KOPT-K1 (cell line): Measurements from ENCODE around the gene INHA.
A peak's percentile ranks its signal among the peaks of the same experiment; 100 is the strongest.

ENCODE experiments used
- H3K27ac ChIP-seq: fragments of 200-600 bp; sonication (generic); 2 replicates; pipeline ENCODE4 v1.5.1; 2016; ENCODE audit warnings: antibody characterized with exemption, mild to moderate bottlenecking, low read depth, low read length; ENCODE audit not compliant: poor library complexity, severe bottlenecking
- H3K36me3 ChIP-seq: fragments of 200-600 bp; sonication (generic); 2 replicates; pipeline ENCODE4 v1.5.1; 2017; ENCODE audit warnings: antibody characterized with exemption, mild to moderate bottlenecking, low read length, moderate library complexity; ENCODE audit not compliant: insufficient read depth
- H3K9me3 ChIP-seq: fragments of 200-600 bp; sonication (generic); 2 replicates; pipeline ENCODE4 v1.5.1; 2017; ENCODE audit warnings: antibody characterized with exemption, low read length, mild to moderate bottlenecking; ENCODE audit not compliant: insufficient read depth, poor library complexity, severe bottlenecking

Gene INHA

DNA sequence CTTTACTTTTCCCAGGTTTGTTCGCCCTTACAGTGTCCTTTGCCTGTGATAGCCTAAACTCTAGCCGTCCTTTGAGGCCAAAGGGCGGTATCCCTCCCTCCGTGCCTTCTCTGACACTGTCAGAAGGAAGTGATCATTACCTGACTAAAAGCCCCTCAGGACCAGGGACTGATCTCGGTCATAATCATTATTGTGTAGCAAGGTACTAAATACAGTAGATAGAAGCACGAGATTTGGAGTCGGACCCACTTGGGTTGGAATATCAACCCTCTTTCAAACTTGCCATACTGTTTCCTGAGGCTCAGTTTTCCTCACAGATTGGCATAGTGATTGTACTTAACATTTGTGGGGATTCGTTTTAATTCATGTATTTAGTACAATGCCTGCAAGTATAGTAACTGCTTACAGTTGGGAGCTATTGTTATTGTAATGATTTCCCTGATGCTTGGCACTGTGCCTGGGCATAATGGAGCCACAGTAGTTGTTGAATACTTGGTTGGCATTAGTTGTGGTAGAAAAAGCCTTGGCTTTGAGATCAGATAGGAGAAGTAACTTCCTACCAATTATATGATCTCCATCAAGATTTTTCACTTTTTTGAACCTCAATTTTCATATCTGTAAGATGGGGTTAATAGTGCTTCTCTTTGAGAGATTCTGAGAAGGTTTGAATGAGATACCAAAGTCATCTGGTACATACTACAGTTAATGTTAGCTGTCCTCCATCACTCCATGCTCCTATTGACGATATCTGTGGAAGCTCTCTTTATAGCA is 26.4 kb downstream of the INHA start:
- H3K9me3 ChIP-seq, result no peaks in the 10 kb centered on the region
- peaks cover 18% of the 10 kb centered on the region; the same call in 1 of the 2 replicates for H3K36me3 ChIP-seq
- H3K27ac ChIP-seq, result peak overlapping the region; percentile 82

DNA sequence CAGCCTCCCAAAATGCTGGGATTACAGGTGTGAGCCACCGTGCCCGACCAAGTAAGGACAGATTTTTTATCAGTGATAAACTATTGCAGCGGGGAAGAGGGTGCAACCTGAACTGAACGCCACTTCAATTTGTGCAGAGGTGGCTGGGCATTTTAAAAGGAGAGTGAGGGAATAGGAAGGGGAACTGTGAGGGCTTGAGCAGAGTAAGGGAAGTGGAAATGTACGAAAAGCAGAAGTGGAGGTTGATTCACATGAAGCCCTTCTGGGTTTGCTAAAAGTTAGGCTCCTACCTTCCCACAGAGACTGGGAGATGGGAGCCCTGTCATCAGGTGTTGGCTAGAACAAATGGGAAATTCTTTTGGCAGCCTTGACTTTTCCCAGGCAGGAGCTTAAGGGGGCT is 31.7 kb downstream of the INHA start:
- H3K27ac ChIP-seq, result no peak overlapping the region
- H3K36me3 ChIP-seq, result peaks cover 41% of the 10 kb centered on the region; the same call in 1 of the 2 replicates
- H3K9me3 ChIP-seq, result no peaks in the 10 kb centered on the region

DNA sequence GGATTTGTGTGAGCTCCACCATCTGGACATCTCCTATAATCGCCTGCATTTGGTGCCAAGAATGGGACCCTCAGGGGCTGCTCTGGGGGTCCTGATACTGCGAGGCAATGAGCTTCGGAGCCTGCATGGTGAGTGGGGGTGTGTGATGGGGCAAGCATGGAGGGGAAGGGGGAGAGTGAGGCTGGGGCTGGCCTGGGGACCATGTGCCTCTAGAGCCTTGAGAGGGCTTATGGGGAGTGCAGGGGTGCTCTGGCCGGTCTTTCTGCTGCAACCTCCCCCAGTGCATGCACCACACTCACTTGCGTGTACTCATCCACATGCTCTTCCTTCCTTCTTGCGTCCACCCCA is 33.5 kb downstream of the INHA start:
- Histone ChIP-seq H3K9me3 (no peaks in the 10 kb centered on the region), H3K27ac (no peak overlapping the region), H3K36me3 (peaks cover 48% of the 10 kb centered on the region)

DNA sequence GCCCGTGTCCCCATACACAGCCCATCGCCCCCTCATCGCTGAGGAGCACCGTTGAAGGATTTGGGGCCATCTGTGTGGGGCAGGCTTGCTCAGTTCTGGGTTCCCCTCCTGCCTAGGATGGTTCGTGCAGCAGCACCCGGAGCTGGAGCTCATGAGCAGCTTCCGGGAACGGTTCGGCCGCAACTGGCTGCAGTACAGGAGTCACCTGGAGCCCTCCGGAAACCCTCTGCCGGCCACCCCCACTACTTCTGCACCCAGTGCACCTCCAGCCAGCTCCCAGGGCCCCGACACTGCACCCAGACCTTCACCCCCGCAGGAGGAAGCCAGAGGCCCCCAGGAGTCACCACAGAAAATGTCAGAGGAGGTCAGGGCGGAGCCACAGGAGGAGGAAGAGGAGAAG is 35.8 kb downstream of the INHA start:
- H3K9me3 ChIP-seq, result no peaks in the 10 kb centered on the region
- no peak overlapping the region for H3K27ac ChIP-seq
- H3K36me3 ChIP-seq, result peaks cover 33% of the 10 kb centered on the region

DNA sequence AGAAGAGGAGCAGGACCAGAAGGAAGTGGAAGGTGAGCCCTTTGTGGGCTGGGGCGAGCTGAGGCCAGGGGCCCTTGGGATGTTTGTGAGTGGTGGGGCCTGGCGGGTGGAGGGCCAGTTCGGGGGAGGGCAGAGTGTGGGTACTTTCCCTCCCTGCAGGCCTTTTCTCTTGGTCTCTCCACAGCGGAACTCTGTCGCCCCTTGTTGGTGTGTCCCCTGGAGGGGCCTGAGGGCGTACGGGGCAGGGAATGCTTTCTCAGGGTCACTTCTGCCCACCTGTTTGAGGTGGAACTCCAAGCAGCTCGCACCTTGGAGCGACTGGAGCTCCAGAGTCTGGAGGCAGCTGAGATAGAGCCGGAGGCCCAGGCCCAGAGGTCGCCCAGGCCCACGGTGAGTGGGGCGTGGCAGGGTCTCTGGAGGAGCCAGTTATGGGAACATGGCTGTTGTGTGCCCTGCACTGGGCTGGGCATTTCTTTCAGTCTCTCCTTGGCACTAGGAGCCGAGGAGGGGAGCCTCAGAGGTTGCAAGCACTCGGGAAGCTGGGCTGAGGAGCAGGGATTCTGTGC is 36.4 kb downstream of the INHA start:
- no peak overlapping the region for H3K27ac ChIP-seq
- H3K36me3 ChIP-seq, result peaks cover 33% of the 10 kb centered on the region
- no peaks in the 10 kb centered on the region for H3K9me3 ChIP-seq

DNA sequence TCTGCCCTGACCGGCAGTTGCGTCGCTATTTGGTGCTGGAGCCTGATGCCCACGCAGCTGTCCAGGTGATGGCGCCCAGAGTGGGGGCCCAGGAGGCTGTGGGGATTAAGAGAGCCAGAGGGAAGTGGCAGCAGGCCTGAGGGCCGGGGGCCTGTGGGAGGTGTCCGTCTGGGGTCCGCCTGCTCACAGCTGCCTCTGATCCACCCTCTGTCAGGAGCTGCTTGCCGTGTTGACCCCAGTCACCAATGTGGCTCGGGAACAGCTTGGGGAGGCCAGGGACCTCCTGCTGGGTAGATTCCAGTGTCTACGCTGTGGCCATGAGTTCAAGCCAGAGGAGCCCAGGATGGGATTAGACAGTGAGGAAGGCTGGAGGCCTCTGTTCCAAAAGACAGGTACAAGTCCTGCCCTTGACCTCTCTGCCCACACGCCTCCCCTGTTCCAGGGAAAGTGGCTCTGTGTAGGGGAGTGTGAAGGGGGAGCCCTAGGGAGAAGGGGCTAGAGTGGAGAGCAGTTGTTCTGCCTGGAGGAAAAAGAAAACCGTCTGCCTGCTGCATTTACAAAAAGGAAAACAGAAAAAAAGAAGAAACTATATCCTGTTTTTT is 37.1 kb downstream of the INHA start:
- Histone ChIP-seq H3K36me3 (peaks cover 37% of the 10 kb centered on the region), H3K27ac (no peak overlapping the region), H3K9me3 (no peaks in the 10 kb centered on the region)

DNA sequence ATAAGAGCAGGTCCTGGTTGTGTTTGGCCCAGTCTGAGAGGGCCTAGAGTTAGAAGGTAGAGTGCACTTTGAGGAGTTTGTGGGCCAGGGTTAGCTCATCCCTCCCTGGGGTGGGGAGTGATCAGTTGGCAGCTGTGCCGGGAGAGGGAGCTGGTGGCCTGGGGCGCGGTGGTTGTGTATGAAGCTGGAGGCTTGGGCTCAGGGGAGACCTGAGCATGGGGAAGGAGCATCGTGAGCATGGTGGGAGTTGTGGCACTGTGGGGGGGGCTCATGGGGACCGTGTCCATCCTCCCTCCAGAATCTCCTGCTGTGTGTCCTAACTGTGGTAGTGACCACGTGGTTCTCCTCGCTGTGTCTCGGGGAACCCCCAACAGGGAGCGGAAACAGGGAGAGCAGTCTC is 39.2 kb downstream of the INHA start:
- Histone ChIP-seq H3K9me3 (no peaks in the 10 kb centered on the region), H3K36me3 (peaks cover 44% of the 10 kb centered on the region)

DNA sequence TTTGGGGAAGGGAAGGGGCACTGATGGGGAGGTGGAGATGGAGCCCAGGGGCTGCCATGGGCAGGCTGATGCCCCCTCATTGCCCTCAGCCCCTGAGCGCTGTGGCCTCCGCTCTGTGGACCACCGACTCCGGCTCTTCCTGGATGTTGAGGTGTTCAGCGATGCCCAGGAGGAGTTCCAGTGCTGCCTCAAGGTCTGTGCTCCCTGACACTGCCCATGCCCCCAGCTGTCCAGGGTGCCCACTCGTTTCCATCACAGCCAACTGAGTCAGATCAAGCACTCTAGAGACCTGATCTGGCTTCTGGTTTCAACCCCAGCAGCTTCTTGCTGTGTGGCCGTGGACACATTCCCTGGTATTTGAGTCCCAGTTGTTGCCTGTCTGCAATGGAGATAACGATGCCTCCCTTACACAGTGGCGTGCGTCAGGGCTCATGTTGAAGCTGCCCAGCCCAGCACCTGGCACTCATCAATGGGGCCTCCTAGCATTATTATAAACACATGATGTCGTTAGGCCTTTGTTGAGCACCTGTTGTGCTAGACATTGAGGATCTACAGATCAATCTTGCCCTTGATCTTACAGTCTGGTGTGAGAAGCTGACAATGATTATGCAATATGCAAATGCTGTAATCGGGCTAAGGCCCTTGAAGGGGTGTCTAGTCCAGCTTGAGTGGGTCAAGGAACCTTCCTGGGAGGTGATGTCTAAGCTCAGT is 39.9 kb downstream of the INHA start:
- no peak overlapping the region for H3K27ac ChIP-seq
- H3K9me3 ChIP-seq, result no peaks in the 10 kb centered on the region
- peaks cover 39% of the 10 kb centered on the region for H3K36me3 ChIP-seq

More for the DNA sequence above, 39.2 kb downstream of the INHA start:
- H3K27ac ChIP-seq, result no peak overlapping the region

DNA sequence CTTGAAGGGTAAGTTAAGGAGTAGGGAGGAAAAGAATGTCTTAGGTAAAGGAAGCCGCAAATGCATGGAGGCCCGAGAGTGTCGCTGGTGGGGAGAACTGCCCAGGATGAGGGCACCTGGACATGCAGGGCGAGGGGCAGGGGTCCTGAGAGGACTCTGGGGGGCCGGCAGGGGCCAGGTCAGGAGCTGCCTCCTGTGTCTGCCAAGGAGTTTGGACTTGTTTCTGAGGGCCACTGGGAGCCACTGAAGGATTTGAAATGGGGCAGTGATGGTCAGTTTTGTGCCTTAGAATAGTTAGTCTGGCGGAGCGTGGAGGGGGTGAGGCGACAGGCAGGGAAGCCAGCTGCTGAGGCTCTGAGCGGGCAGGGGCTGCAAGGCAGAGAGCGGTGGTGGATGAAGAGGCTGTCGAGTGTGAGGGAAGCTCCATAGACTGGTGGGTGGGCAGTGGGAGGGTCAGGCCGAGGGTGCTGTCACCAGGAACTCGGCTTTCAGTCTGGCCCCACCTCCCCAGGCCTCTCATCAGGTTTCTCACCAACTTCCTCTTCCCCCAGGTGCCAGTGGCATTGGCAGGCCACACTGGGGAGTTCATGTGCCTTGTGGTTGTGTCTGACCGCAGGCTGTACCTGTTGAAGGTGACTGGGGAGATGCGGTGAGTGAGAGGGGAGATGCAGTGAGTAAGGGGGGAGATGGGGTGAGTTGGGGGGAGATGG is 40.6 kb downstream of the INHA start:
- H3K27ac ChIP-seq, result no peak overlapping the region
- no peaks in the 10 kb centered on the region for H3K9me3 ChIP-seq
- peaks cover 38% of the 10 kb centered on the region for H3K36me3 ChIP-seq

DNA sequence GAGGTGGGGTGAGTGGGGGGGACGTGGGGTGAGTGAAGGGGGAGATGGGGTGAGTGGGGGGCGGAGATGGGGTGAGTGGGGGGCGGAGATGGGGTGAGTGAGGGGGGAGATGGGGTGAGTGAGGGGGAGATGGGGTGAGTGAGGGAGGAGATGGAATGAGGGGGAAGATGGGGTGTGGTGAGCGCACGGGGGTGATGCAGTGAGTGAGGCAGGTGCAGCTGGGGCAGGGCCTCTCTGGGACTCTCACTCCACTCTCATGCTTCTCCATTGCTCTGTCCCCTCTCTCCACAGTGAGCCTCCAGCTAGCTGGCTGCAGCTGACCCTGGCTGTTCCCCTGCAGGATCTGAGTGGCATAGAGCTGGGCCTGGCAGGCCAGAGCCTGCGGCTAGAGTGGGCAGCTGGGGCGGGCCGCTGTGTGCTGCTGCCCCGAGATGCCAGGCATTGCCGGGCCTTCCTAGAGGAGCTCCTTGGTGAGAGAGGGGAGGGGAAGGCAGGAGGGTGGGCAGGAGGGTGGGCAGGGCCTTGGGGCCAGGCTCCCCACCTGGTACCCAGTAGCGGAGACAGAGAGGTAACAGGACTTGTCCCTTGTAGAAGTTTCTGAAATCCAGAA is 41.5 kb downstream of the INHA start:
- Histone ChIP-seq H3K27ac (no peak overlapping the region), H3K36me3 (peaks cover 38% of the 10 kb centered on the region)

DNA sequence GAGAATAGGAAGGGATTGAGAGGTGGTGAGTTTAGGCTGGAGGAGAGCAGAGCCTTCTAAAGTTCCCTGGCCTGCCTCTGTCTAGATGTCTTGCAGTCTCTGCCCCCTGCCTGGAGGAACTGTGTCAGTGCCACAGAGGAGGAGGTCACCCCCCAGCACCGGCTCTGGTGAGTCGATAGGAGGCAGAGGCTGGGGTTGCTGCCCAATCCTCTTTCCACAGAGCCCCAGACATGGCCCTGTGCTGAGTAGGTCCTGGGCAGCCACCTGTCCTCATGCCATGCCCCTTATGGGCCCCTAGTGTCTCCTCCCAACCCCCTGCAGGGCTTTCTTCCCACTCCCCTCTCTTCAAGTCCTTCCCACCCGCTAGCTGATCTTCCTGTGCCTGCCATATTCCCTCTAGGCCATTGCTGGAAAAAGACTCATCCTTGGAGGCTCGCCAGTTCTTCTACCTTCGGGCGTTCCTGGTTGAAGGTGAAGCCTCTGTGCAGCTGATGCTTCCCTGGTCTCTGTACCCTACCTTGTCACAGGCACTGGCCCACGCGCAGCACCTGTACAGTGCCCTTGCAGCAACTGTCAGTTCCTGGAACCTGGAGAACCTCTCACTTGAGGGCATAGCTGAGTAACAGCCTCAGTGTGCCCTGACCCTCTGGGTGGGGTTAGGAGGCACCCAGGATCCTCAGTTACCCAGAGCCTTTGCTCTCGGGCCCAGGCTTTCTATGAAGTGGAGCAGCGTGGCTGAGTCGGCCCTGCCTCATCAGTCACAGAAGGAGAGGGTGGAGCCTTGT is 42.2 kb downstream of the INHA start:
- Histone ChIP-seq H3K9me3 (no peaks in the 10 kb centered on the region), H3K36me3 (peaks cover 31% of the 10 kb centered on the region), H3K27ac (no peak overlapping the region)

More for the DNA sequence above, 41.5 kb downstream of the INHA start:
- no peaks in the 10 kb centered on the region for H3K9me3 ChIP-seq

DNA sequence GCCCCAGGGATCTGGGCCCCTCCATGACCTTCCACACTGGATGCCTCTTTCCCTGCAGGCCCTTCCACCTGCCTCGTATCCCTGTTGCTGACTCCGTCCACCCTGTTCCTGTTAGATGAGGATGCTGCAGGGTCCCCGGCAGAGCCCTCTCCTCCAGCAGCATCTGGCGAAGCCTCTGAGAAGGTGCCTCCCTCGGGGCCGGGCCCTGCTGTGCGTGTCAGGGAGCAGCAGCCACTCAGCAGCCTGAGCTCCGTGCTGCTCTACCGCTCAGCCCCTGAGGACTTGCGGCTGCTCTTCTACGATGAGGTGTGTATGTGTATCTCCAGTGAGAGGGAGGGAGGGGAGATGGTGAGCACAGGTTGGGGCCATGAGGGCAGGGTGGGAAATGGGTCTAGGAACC is 42.9 kb downstream of the INHA start:
- Histone ChIP-seq H3K9me3 (no peaks in the 10 kb centered on the region), H3K36me3 (peaks cover 29% of the 10 kb centered on the region; the same call in 1 of the 2 replicates), H3K27ac (no peak overlapping the region)

DNA sequence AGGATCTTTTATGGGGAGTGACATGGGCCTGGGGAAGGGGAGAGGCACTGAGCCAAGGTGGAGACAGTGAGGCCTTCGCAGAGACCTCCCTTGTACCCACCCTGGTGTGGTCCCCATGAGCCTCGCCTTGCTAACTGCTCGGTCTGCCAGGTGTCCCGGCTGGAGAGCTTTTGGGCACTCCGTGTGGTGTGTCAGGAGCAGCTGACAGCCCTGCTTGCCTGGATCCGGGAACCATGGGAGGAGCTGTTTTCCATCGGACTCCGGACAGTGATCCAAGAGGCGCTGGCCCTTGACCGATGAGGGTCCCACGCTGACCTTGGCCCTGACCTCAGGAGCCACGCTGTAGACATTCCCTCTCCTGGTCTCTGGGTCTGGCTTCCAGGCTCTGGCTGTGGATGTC is 43.8 kb downstream of the INHA start:
- Histone ChIP-seq H3K27ac (no peak overlapping the region), H3K36me3 (peaks cover 28% of the 10 kb centered on the region; the same call in 1 of the 2 replicates), H3K9me3 (no peaks in the 10 kb centered on the region)

DNA sequence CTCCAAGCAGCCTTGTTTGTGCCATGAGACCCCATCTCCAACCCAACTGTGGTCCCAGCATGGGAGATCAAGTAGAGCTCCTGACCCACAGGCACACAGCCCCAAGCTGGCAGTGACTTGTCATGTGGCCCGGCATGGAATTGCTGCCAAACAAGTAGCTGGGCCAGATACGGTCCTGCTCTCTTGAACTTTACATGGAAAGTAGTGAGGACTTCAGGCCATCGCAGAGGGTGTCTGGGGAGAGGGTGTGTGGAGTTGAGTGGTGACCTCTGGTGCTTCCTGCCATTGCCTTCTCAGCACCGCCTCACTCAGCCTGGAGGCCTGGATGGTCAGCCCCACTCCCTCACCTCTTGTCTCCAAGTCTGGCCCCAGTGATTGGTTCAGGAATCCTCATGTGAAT is 44.4 kb downstream of the INHA start:
- no peaks in the 10 kb centered on the region for H3K9me3 ChIP-seq
- peaks cover 26% of the 10 kb centered on the region; the same call in 1 of the 2 replicates for H3K36me3 ChIP-seq

More for the DNA sequence above, 44.4 kb downstream of the INHA start:
- H3K27ac ChIP-seq, result no peak overlapping the region
